Activated T-cell treated with anti-CD3 and anti-CD28 coated beads for 4 hours (primary cell): Measurements from ENCODE around the gene GLRA3.
"Not testable (repeated sequence)": the region's sequence is repeated elsewhere in the genome, so short reads cannot be mapped to it uniquely, and the experiment has no call there.

Experiments used
- DNase-seq: peaks from one replicate; pipeline ENCODE4 v3.0.0-alpha.2; 2020

The GLRA3 gene

DNA sequence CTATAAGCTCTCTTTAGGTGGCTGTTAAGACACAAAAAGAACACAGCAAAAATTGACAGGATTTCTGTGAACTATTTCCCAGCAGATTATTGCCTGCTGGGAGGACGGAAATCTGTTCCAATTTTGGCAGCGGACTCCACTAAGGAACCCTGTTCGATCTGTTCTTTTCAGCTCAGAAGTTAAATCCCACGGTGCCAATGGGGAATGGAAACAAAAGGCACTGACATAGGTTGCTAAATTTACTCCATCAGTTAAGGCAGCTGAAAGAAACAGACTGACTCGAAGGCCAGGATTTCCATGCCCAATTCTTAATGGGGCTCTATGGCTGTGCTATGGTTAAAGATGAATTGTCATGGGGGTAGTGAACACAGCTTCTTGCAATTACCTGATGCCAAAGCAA, 180.2 kb downstream of the GLRA3 start:
- DNase-seq = no peak

- DNase-seq = no peak
Observed at GRCh38 chr4:174646326-174646725, 182.7 kb downstream of the GLRA3 start.

DNA sequence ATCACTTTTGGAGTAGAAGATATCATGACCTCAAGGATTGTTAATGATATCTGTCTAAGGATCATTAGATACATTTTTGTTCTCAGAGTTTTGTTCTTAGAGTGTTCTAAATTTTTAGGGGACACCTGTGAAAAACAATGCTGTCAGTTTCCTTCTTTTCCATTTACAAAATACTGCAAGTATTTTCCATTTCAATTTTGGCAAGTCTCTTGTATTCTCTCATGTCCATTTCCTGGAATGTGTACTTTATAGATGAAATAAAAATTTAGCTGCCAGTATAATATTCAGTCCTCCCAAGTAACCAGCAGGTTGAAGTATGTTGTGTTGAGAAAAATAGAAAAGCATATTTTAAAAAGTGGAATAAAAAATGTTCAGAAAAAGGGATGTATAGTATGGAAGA, 188.9 kb downstream of the GLRA3 start:
- no peak for DNase-seq

- no peak for DNase-seq
Observed at GRCh38 chr4:174635732-174636131, 193.3 kb downstream of the GLRA3 start.

- DNase-seq = no peak
Observed at GRCh38 chr4:174633399-174633798, 195.6 kb downstream of the GLRA3 start.

- no peak for DNase-seq
Observed at GRCh38 chr4:174631901-174632758, 196.9 kb downstream of the GLRA3 start.

DNA sequence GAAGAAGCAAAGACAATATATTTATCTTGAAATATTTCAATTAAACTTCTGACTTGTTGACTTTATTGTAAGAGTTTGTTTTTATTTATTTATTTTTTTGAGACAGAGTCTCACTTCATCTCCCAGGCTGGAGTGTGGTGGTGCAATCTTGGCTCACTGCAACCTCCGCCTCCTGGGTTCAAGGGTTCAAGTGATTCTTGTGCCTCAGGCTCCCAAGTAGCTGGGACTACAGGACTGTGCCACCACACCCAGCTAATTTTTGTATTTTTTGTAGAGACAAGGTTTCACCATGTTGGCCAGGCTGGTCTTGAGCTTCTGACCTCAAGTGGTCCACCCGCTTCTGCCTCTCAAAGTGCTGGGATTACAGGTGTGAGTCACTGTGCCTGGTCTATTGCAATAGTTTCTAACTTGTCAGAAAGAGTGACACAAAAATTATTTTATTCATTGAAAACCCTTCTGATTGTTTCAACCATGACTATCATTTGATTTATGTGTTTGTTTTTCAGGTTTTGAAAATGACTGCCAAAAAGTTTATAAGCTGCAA, 199.1 kb downstream of the GLRA3 start:
- DNase-seq = not testable (repeated sequence)

GRCh38 chr4:174629265-174629664, 199.8 kb downstream of the GLRA3 start:
- DNase-seq = no peak

- no peak for DNase-seq
Observed at GRCh38 chr4:174628191-174628590, 200.9 kb downstream of the GLRA3 start.

- no peak for DNase-seq
Observed at GRCh38 chr4:174627473-174627872, 201.6 kb downstream of the GLRA3 start.

DNA sequence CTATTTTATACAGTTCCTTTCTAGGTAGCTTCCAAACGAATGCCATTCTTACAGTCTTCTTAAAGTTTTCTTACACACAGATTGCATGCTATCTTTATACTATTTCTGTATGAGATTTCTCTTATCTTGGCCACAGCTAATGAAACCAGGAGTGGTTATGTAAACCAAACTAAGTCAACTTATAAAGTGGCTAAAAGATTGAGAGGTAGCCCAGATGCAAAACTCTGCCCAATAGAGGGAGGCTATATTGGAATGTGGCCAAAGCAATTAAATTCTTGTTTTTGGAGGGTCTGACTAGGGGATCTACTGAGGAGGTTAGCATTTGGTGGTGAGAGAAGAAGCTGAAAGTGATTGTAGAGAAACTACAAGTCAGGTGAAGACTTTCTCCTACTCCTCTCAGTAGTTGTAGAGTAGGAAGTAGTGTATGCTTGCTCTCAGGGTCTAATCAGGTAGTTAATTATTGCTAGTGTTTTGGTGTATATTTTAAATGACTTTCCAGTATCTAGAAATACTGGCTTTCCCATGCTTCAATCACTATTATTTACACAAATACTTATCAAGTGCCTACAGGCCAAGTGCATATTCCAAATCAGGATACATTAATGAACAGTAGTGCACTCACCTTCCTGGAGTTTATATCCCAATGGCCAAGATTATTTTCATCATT, 202.6 kb downstream of the GLRA3 start:
- DNase-seq = no peak

DNA sequence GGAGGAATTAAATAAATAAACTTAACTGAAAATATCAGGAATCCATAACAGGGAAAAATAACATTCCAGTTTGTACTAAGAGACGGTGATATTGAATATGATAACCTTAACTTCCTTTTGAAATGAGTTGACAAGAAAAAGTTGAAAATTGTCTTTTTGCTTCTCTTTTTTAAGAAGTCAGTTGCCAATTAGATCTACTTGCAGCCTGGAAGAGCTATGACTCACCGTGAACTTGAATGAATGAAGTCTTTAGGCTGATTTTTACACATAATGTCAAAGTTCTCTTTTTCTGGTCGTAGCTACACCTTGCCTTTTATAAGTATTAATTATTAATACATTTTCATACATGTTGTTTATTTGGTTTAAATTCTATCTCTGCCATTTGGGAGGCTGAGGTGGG, 212.4 kb downstream of the GLRA3 start:
- no peak for DNase-seq

DNA sequence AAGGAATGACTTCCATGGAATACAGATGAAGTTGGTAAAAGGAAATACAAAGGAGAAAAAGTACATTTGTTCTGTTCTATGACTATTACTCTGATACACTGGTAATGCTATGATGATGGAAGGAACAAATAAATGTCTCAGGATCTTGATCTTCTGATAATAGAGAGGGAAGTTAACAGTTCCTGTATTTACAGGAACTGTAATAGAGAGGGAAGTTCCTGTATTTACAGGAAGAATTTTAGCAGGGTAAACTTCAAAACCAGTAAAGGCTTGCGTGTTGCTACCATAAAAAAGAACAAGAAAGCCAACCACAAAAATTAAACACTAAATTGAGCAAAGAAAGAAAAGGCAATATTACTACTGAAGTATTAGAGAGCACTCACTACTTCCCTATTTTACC, 215.1 kb downstream of the GLRA3 start:
- no peak for DNase-seq

DNA sequence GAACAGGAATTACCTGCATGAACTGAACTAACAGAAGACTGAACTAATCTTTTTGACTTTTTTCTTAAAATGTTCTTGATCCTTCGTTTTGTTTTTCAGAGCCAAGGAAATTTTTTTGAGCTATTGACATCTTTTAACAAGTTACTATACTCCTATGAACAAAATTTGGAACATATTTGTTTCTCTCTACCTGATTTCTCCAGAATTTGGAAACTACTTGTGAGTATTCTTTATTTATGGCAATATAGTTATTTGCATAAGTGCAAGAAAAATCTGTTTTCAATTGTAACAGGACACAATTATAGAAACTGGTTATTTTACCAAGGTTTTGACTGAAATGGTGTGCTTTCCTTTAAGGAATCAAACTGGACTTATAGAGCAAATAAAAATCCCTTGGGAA, 217.3 kb downstream of the GLRA3 start:
- no peak for DNase-seq

DNA sequence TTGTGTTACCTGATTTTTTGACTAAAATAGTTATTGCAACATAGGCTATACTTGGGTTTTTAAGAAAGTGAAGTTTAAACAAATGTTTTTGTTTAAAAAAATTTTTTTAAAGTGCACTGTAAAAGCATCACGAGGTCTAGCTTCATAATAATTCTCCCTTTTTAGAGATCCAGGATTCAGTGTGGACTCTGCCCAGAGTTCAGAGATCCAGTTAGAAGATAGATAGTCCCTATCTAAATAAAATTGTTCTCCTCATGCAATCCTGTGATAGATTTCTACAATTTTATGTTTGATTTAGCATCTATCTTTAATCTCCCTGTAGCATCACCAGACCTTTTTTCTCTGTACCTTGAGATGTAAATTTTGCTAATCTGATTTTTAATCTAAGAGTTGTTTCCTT, 221.3 kb downstream of the GLRA3 start:
- DNase-seq = no peak

GRCh38 chr4:174604198-174604597, 224.8 kb downstream of the GLRA3 start:
- DNase-seq = no peak

GRCh38 chr4:174600391-174600790, 228.7 kb downstream of the GLRA3 start:
- DNase-seq = no peak

GRCh38 chr4:174598800-174599199, 230.2 kb downstream of the GLRA3 start:
- no peak for DNase-seq

GRCh38 chr4:174596513-174596912, 232.5 kb downstream of the GLRA3 start:
- DNase-seq = no peak

DNA sequence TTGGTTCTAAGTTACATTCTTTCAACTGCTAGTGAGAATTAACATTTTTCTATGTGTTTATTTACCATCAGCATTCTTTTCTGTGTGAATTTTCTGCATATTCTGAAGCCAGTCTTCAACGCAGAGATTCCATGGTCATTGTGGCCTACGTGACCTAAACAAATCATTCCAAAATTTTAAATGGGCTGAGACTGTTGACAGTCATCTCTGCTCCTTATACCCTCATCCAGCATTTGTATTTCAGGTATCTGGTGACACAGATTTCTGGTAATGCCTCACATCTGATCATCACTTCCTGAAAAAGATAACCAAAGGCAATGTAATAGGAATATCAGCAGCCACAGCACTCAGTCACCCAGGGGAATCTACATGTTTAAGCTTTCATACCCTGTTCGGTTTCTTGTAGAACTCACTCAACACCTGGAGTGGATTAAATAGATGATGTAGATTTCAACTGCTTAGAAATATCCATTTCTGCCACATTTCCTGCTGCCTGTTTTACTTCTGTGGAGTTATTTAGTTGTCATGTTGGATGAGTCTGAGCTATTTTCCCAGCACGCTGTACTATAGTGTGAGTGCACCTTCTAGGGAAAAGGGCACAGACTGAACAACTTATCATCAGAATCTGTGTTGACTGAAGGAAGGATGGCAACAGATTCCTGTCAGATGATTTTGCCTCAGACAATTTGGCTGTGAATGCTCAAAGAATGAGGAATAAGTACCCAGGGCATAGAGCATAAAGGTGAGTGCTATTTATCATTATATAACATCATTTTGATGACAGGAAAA, 233.7 kb downstream of the GLRA3 start:
- DNase-seq = no peak

- no peak for DNase-seq
Observed at GRCh38 chr4:174593701-174594100, 235.3 kb downstream of the GLRA3 start.

- no peak for DNase-seq
Observed at GRCh38 chr4:174592985-174593335, 236.1 kb downstream of the GLRA3 start.

DNA sequence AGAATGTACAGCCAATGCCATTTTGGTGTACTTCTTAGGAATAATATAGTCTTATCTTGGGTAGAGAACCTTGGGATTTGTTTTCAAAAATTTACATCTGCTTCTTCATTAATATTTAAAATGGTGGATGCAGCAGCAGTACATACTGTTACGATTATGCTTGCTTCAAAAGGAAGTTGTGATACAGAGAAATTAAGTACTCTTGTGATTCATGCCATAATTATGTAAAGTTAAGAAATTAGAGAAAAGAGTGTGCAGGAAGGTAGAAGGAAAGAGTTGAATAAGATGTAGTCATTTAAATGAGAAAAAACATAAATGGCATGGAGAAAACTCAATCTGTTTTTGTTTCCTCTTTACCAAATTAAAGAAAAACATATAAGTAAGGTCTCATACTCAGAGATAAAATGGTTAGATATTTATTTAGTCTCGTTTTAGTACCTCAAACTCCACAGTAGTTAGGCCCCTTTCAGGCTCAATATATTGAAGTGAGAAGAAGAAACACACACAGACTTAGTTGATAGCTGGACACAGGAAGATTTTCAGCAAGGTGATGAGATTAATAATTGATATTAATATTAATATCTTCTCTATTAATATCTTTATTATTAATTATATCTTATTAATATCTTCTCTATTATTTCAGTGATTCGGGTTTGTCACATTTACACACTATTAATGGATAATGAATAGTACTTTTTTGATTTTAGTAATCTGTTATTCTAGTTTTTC, 236.6 kb downstream of the GLRA3 start:
- no peak for DNase-seq
